ENCODE data around the gene CTNND2. TPM values are rescaled to one million over a fixed set of nuclear protein-coding genes. Genes with fewer than 3 reads are reported as not detected.

Gene CTNND2

GRCh38 chr5:10923310-10923709 is 980.9 kb downstream of the CTNND2 start:
- no peak overlapping the region for H2BK15ac ChIP-seq (ENCODE audit: low read depth, poor library complexity, severe bottlenecking)
- H2AFZ ChIP-seq (ENCODE audit: low read depth, low read length), result no peak overlapping the region
- H2AK5ac ChIP-seq (ENCODE audit: low read length, severe bottlenecking), result no peak overlapping the region
- no peak overlapping the region for H3K27ac ChIP-seq (ENCODE audit: low read length, poor library complexity, severe bottlenecking)
- no peak overlapping the region for H2BK5ac ChIP-seq (ENCODE audit: low read depth, low read length, poor library complexity, severe bottlenecking)
- H3K9ac ChIP-seq (ENCODE audit: low read length), result no peak overlapping the region
- no peak for DNase-seq
- H3K18ac ChIP-seq (ENCODE audit: low read depth in 1 of 2, low read length in 2 of 2), result no peak overlapping the region
- H4K8ac ChIP-seq (ENCODE audit: low read length), result no peak overlapping the region
- no peak overlapping the region for H3K4me3 ChIP-seq (ENCODE audit: insufficient read depth in 1 of 2, low read depth in 1 of 2, low read length in 2 of 2)
- no peak overlapping the region for H3K4me2 ChIP-seq (ENCODE audit: low read length, poor library complexity, severe bottlenecking)
- no peak overlapping the region for H2BK120ac ChIP-seq (ENCODE audit: low read depth, low read length)
- H3K36me3 ChIP-seq (ENCODE audit: control insufficient read depth in 1 of 2, insufficient read depth in 2 of 2, low read depth in 1 of 2, low read length in 2 of 2), result no peaks in the 10 kb centered on the region
- peaks cover 8% of the 10 kb centered on the region for H3K9me3 ChIP-seq (ENCODE audit: control insufficient read depth, low read length)
- H4K91ac ChIP-seq (ENCODE audit: low read length), result no peak overlapping the region
- H3K14ac ChIP-seq (ENCODE audit: low read length in 2 of 2), result no peak overlapping the region
- no peak overlapping the region for H3K4ac ChIP-seq (ENCODE audit: low read depth in 1 of 2, low read length in 2 of 2)
- no peaks in the 10 kb centered on the region for H3K4me1 ChIP-seq (ENCODE audit: control insufficient read depth, insufficient read depth, low read depth, low read length)
- no peaks in the 10 kb centered on the region for H3K79me1 ChIP-seq (replicated peaks; ENCODE audit: low read length, poor library complexity, severe bottlenecking)
- no peak overlapping the region for H2BK12ac ChIP-seq (ENCODE audit: low read length in 2 of 2)
- H3K27me3 ChIP-seq (ENCODE audit: control insufficient read depth in 1 of 2, insufficient read depth in 1 of 2, low read length in 2 of 2), result peaks cover 16 to 30% of the 10 kb centered on the region in 2 experiments
- H3K23ac ChIP-seq (ENCODE audit: low read length in 2 of 2), result no peak overlapping the region
- 68% methylated on average over 3 of the region's 3 CpGs for WGBS

Small RNA genes lying within 50 kb of the gene (small RNA-seq; reads per million reads assigned to genes)
- not detected for gene RNU6-429P (ENCODE audit: low read depth)
